ENCODE data around the gene MLLT1. TPM values are rescaled to one million over a fixed set of nuclear protein-coding genes. Genes with fewer than 3 reads are reported as not detected.

MLLT1 gene
- total RNA-seq, 1 donor = 4.4 TPM

GRCh38 chr19:6238256-6238642, 41.5 kb downstream of the MLLT1 start:
- H3K4me3 ChIP-seq (ENCODE audit: low read length) = no peak overlapping the region
- peaks cover 33% of the 10 kb centered on the region for H3K4me1 ChIP-seq (ENCODE audit: insufficient read depth, low read length)
- H3K9me3 ChIP-seq (ENCODE audit: low read depth, low read length) = no peaks in the 10 kb centered on the region
- H3K27me3 ChIP-seq (ENCODE audit: insufficient read depth, low read length) = no peaks in the 10 kb centered on the region

DNA sequence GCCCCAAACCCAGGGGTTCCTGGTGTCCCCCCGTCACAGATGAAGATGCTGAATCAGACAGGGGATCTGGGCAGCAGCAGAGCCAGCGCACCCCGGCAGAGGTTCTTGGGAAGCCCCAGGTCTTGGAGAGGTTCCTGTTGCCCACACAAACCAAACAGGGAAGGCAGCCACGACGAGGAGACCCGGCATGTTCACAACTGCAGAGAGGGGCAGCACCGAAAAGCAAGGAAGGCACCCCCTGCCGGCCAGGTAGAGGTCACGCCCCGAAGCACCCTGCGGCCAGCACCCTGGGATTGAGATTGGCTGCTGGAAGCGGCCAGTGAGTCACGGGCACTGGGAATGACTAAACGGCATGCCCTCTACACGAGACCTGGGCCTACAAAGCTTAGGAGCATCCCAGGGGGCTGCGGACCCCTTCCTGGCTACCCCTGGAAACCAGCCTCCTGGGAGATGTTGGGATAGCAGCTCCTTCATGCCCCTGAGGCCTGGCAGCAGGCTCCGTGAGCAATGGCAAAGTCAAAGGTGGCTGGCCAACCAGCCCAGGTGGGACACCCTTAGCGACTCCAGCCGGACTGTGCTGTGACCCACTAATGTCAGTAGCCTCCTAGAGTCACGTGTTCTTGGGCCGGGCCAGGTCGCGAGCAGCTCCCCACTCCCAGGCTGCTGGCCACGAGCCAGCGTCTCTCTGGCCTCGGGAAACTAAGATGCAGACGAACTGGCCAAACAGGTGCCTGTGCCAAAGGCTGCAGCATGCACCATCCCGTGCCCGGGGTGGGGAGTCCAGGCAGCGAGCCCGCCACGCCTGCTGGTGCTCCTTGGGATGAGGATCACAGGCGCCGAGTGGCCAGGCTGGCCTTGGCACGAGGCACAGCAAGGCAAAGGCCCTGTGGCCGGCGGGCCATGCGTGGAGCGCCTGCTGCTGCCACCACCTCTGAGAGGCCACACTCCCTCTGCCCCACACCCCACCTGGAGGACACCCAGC, 43.2 kb downstream of the MLLT1 start:
- Histone ChIP-seq H3K9me3 (ENCODE audit: low read depth, low read length) (no peaks in the 10 kb centered on the region), H3K4me3 (ENCODE audit: low read length) (no peak overlapping the region), H3K4me1 (ENCODE audit: insufficient read depth, low read length) (peaks cover 37% of the 10 kb centered on the region), H3K27me3 (ENCODE audit: insufficient read depth, low read length) (no peaks in the 10 kb centered on the region)

DNA sequence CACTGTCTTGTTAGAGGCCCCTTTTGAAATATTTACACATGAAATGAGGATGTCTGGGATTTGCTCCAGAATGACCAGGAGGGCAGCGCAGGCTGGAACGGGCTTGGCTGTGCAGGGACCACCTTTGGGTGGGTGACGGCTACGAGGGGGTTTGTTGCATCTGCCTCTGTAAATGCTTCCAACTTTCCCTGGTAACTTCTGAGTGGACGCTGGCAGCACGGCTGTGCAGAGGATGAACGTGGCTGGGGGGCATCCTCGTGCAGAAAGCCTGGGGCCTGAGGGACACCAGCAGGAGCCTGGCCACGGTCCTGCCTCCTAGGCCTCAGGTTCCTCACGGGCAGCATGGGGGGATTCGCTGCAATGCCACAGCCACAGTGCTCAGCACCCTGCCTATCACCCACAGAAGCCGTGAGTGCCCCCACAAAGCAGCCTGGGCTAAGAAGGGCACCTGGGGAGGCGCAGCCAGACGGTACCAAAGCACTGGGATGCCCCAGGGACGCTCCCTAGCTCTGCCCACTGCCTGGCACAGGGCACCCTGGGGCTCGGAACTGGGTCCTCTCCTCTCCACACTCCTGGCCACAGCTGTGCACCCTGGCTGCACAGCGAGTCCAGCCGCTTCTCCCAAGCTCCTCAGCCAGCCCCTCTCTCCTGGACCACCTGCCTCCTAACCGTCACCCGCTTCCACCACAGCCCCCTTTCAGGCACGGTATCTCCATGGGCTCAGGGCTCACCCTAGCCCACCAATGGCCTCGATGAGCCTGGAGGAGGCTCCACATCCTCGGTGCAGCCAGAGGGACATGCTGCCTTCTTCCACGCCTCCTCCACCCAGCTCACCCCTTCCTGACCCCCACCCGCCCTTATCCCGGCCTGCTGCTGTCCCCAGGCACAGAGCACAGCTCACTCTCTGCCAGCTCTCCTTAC, 44.5 kb downstream of the MLLT1 start:
- H3K4me3 ChIP-seq (ENCODE audit: low read length) = no peak overlapping the region
- no peaks in the 10 kb centered on the region for H3K9me3 ChIP-seq (ENCODE audit: low read depth, low read length)
- no peaks in the 10 kb centered on the region for H3K27me3 ChIP-seq (ENCODE audit: insufficient read depth, low read length)
- peaks cover 37% of the 10 kb centered on the region for H3K4me1 ChIP-seq (ENCODE audit: insufficient read depth, low read length)

GRCh38 chr19:6234527-6234926, 45.2 kb downstream of the MLLT1 start:
- Histone ChIP-seq H3K4me1 (ENCODE audit: insufficient read depth, low read length) (peaks cover 37% of the 10 kb centered on the region), H3K9me3 (ENCODE audit: low read depth, low read length) (no peaks in the 10 kb centered on the region), H3K4me3 (ENCODE audit: low read length) (no peak overlapping the region), H3K27me3 (ENCODE audit: insufficient read depth, low read length) (no peaks in the 10 kb centered on the region)

- H3K27me3 ChIP-seq (ENCODE audit: insufficient read depth, low read length) = no peaks in the 10 kb centered on the region
- no peaks in the 10 kb centered on the region for H3K9me3 ChIP-seq (ENCODE audit: low read depth, low read length)
- H3K4me3 ChIP-seq (ENCODE audit: low read length) = no peak overlapping the region
- peaks cover 37% of the 10 kb centered on the region for H3K4me1 ChIP-seq (ENCODE audit: insufficient read depth, low read length)
Measured at GRCh38 chr19:6233827-6234511, 45.8 kb downstream of the MLLT1 start.

- H3K4me1 ChIP-seq (ENCODE audit: insufficient read depth, low read length) = peaks cover 37% of the 10 kb centered on the region
- H3K4me3 ChIP-seq (ENCODE audit: low read length) = no peak overlapping the region
- no peaks in the 10 kb centered on the region for H3K27me3 ChIP-seq (ENCODE audit: insufficient read depth, low read length)
- H3K9me3 ChIP-seq (ENCODE audit: low read depth, low read length) = no peaks in the 10 kb centered on the region
Measured at GRCh38 chr19:6233056-6233826, 46.5 kb downstream of the MLLT1 start.

- no peak overlapping the region for H3K4me3 ChIP-seq (ENCODE audit: low read length)
- H3K9me3 ChIP-seq (ENCODE audit: low read depth, low read length) = no peaks in the 10 kb centered on the region
- H3K27me3 ChIP-seq (ENCODE audit: insufficient read depth, low read length) = no peaks in the 10 kb centered on the region
Measured at GRCh38 chr19:6232601-6233055, 47.1 kb downstream of the MLLT1 start.

GRCh38 chr19:6230991-6231448, 48.8 kb downstream of the MLLT1 start:
- H3K4me1 ChIP-seq (ENCODE audit: insufficient read depth, low read length) = peaks cover 34% of the 10 kb centered on the region
- no peaks in the 10 kb centered on the region for H3K9me3 ChIP-seq (ENCODE audit: low read depth, low read length)
- H3K4me3 ChIP-seq (ENCODE audit: low read length) = no peak overlapping the region
- H3K27me3 ChIP-seq (ENCODE audit: insufficient read depth, low read length) = no peaks in the 10 kb centered on the region

More at GRCh38 chr19:6232601-6233055, 47.1 kb downstream of the MLLT1 start:
- peaks cover 34% of the 10 kb centered on the region for H3K4me1 ChIP-seq (ENCODE audit: insufficient read depth, low read length)

GRCh38 chr19:6229951-6230712, 49.6 kb downstream of the MLLT1 start:
- H3K4me3 ChIP-seq (ENCODE audit: low read length) = no peak overlapping the region
- H3K9me3 ChIP-seq (ENCODE audit: low read depth, low read length) = no peaks in the 10 kb centered on the region
- peaks cover 30% of the 10 kb centered on the region for H3K4me1 ChIP-seq (ENCODE audit: insufficient read depth, low read length)
- no peaks in the 10 kb centered on the region for H3K27me3 ChIP-seq (ENCODE audit: insufficient read depth, low read length)

DNA sequence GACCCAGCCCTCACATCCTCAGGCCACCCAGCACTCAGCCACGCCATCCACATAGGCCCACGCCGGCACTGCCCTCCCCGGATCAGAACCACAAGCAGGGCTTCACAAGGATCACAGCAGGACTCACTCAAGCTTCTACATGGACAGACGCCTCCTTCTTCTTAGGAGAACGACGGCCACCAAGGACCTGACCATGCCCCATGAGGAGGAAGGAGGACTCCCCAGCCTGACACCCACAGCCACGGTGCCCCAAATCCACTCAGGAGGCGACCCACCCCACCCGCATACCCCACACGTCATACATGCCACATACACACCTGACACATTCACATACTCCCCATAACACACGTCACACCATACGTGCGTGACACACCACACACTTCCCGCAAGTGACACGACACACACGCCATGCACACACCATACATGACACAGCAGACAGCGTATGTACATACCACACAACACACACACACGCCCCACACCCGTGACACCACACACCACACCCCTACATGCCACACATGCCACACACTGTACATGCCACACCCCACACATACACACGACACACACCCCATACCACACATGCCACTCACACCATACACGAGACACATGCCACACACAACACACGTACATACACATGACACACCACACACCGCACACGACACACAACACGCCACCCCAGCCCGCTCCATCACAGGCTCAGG, 50.4 kb downstream of the MLLT1 start:
- Histone ChIP-seq H3K4me1 (ENCODE audit: insufficient read depth, low read length) (peaks cover 22% of the 10 kb centered on the region), H3K4me3 (ENCODE audit: low read length) (no peak overlapping the region)

GRCh38 chr19:6228551-6229215, 51.1 kb downstream of the MLLT1 start:
- no peak overlapping the region for H3K4me3 ChIP-seq (ENCODE audit: low read length)
- H3K4me1 ChIP-seq (ENCODE audit: insufficient read depth, low read length) = peaks cover 15% of the 10 kb centered on the region
- H3K9me3 ChIP-seq (ENCODE audit: low read depth, low read length) = no peaks in the 10 kb centered on the region
- no peaks in the 10 kb centered on the region for H3K27me3 ChIP-seq (ENCODE audit: insufficient read depth, low read length)

More for the DNA sequence above, 50.4 kb downstream of the MLLT1 start:
- no peaks in the 10 kb centered on the region for H3K27me3 ChIP-seq (ENCODE audit: insufficient read depth, low read length)
- H3K9me3 ChIP-seq (ENCODE audit: low read depth, low read length) = no peaks in the 10 kb centered on the region

DNA sequence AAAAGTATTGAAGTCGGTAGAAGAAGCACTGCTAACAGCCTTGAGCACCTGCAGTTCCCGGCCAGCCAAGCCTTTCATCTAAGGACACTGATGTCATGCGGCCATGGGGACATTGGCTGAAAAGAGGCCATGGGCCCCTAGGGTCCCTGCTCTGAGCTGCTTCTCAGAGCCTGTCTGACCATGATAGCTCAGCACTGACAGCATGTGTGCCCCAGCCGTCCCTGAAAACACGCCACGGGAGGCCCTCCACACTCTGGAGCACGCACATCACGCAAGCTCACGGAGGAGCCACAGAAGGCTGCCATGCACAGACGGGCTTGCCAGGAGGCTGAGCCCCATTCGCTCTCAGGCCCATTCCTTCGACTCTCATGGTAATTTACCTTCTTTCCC, 51.8 kb downstream of the MLLT1 start:
- H3K27me3 ChIP-seq (ENCODE audit: insufficient read depth, low read length) = no peaks in the 10 kb centered on the region
- H3K4me1 ChIP-seq (ENCODE audit: insufficient read depth, low read length) = peaks cover 8% of the 10 kb centered on the region
- no peak overlapping the region for H3K4me3 ChIP-seq (ENCODE audit: low read length)
- no peaks in the 10 kb centered on the region for H3K9me3 ChIP-seq (ENCODE audit: low read depth, low read length)
